ENCODE data around the gene DHX40.

The DHX40 gene

GRCh38 chr17:59641799-59642484, 76.5 kb downstream of the DHX40 start:
- TF ChIP-seq SUZ12 (IDR thresholded peaks at IDR 0.05; ENCODE audit: extremely low read depth, insufficient read depth, insufficient read length) (no peak), ZNF274 (IDR thresholded peaks at IDR 0.05; ENCODE audit: low read depth, low read length) (no peak)
- H3K9ac ChIP-seq (ENCODE audit: insufficient read length, low read depth): no peak overlapping the region
- no peak for DNase-seq (ENCODE audit: low read depth, low spot score)
- H3K4me3 ChIP-seq (ENCODE audit: insufficient read length, low read depth): no peak overlapping the region
- H3K4me1 ChIP-seq (ENCODE audit: insufficient read depth, insufficient read length): no peaks in the 10 kb centered on the region
- H3K9me3 ChIP-seq (ENCODE audit: insufficient read depth, low read length): no peaks in the 10 kb centered on the region
- peaks cover 46% of the 10 kb centered on the region for H3K36me3 ChIP-seq (ENCODE audit: insufficient read depth, insufficient read length, low read length)
- no peaks in the 10 kb centered on the region for H3K27me3 ChIP-seq (ENCODE audit: insufficient read depth, insufficient read length)

GRCh38 chr17:59642565-59642964, 77.2 kb downstream of the DHX40 start:
- no peak overlapping the region for H3K9ac ChIP-seq (ENCODE audit: insufficient read length, low read depth)
- no peak for DNase-seq (ENCODE audit: low read depth, low spot score)
- H3K9me3 ChIP-seq (ENCODE audit: insufficient read depth, low read length): no peaks in the 10 kb centered on the region
- peaks cover 52% of the 10 kb centered on the region for H3K36me3 ChIP-seq (ENCODE audit: insufficient read depth, insufficient read length, low read length)
- no peaks in the 10 kb centered on the region for H3K27me3 ChIP-seq (ENCODE audit: insufficient read depth, insufficient read length)
- H3K4me3 ChIP-seq (ENCODE audit: insufficient read length, low read depth): no peak overlapping the region
- TF ChIP-seq YY1 (IDR thresholded peaks at IDR 0.05; ENCODE audit: insufficient read depth, insufficient read length) (no peak), SUZ12 (IDR thresholded peaks at IDR 0.05; ENCODE audit: extremely low read depth, insufficient read depth, insufficient read length) (no peak), ZNF274 (IDR thresholded peaks at IDR 0.05; ENCODE audit: low read depth, low read length) (no peak)
- no peaks in the 10 kb centered on the region for H3K4me1 ChIP-seq (ENCODE audit: insufficient read depth, insufficient read length)

GRCh38 chr17:59643159-59644140, 78.0 kb downstream of the DHX40 start:
- DNase-seq (ENCODE audit: low read depth, low spot score): no peak
- H3K36me3 ChIP-seq (ENCODE audit: insufficient read depth, insufficient read length, low read length): peaks cover 60% of the 10 kb centered on the region
- H3K9me3 ChIP-seq (ENCODE audit: insufficient read depth, low read length): no peaks in the 10 kb centered on the region

GRCh38 chr17:59647288-59647687, 81.9 kb downstream of the DHX40 start:
- DNase-seq (ENCODE audit: low read depth, low spot score): no peak
- H3K9me3 ChIP-seq (ENCODE audit: insufficient read depth, low read length): peaks cover 9% of the 10 kb centered on the region
- H3K27me3 ChIP-seq (ENCODE audit: insufficient read depth, insufficient read length): no peaks in the 10 kb centered on the region
- TF ChIP-seq SUZ12 (IDR thresholded peaks at IDR 0.05; ENCODE audit: extremely low read depth, insufficient read depth, insufficient read length) (no peak), YY1 (IDR thresholded peaks at IDR 0.05; ENCODE audit: insufficient read depth, insufficient read length) (no peak), ZNF274 (IDR thresholded peaks at IDR 0.05; ENCODE audit: low read depth, low read length) (no peak)
- peaks cover 88% of the 10 kb centered on the region for H3K36me3 ChIP-seq (ENCODE audit: insufficient read depth, insufficient read length, low read length)
- no peak overlapping the region for H3K9ac ChIP-seq (ENCODE audit: insufficient read length, low read depth)
- H3K4me3 ChIP-seq (ENCODE audit: insufficient read length, low read depth): no peak overlapping the region
- H3K4me1 ChIP-seq (ENCODE audit: insufficient read depth, insufficient read length): no peaks in the 10 kb centered on the region

More at GRCh38 chr17:59643159-59644140, 78.0 kb downstream of the DHX40 start:
- Histone ChIP-seq H3K27me3 (ENCODE audit: insufficient read depth, insufficient read length) (no peaks in the 10 kb centered on the region), H3K4me1 (ENCODE audit: insufficient read depth, insufficient read length) (no peaks in the 10 kb centered on the region), H3K9ac (ENCODE audit: insufficient read length, low read depth) (no peak overlapping the region), H3K4me3 (ENCODE audit: insufficient read length, low read depth) (no peak overlapping the region)
- TF ChIP-seq SUZ12 (IDR thresholded peaks at IDR 0.05; ENCODE audit: extremely low read depth, insufficient read depth, insufficient read length) (no peak), ZNF274 (IDR thresholded peaks at IDR 0.05; ENCODE audit: low read depth, low read length) (no peak), YY1 (IDR thresholded peaks at IDR 0.05; ENCODE audit: insufficient read depth, insufficient read length) (no peak)

GRCh38 chr17:59649886-59650285, 84.5 kb downstream of the DHX40 start:
- TF ChIP-seq ZNF274 (IDR thresholded peaks at IDR 0.05; ENCODE audit: low read depth, low read length): no peak
- TF ChIP-seq SUZ12 (IDR thresholded peaks at IDR 0.05; ENCODE audit: extremely low read depth, insufficient read depth, insufficient read length): no peak
- no peak for TF ChIP-seq YY1 (IDR thresholded peaks at IDR 0.05; ENCODE audit: insufficient read depth, insufficient read length)
- H3K9ac ChIP-seq (ENCODE audit: insufficient read length, low read depth): no peak overlapping the region
- H3K9me3 ChIP-seq (ENCODE audit: insufficient read depth, low read length): peaks cover 12% of the 10 kb centered on the region
- H3K4me1 ChIP-seq (ENCODE audit: insufficient read depth, insufficient read length): no peaks in the 10 kb centered on the region
- no peaks in the 10 kb centered on the region for H3K27me3 ChIP-seq (ENCODE audit: insufficient read depth, insufficient read length)
- no peak overlapping the region for H3K4me3 ChIP-seq (ENCODE audit: insufficient read length, low read depth)
- no peak for DNase-seq (ENCODE audit: low read depth, low spot score)
- peaks cover 92% of the 10 kb centered on the region for H3K36me3 ChIP-seq (ENCODE audit: insufficient read depth, insufficient read length, low read length)

GRCh38 chr17:59650642-59651041, 85.2 kb downstream of the DHX40 start:
- Histone ChIP-seq H3K36me3 (ENCODE audit: insufficient read depth, insufficient read length, low read length) (peaks cover 92% of the 10 kb centered on the region), H3K4me3 (ENCODE audit: insufficient read length, low read depth) (no peak overlapping the region), H3K27me3 (ENCODE audit: insufficient read depth, insufficient read length) (no peaks in the 10 kb centered on the region), H3K9ac (ENCODE audit: insufficient read length, low read depth) (no peak overlapping the region), H3K4me1 (ENCODE audit: insufficient read depth, insufficient read length) (no peaks in the 10 kb centered on the region), H3K9me3 (ENCODE audit: insufficient read depth, low read length) (peaks cover 12% of the 10 kb centered on the region)
- DNase-seq (ENCODE audit: low read depth, low spot score): no peak
- TF ChIP-seq SUZ12 (IDR thresholded peaks at IDR 0.05; ENCODE audit: extremely low read depth, insufficient read depth, insufficient read length): no peak
- no peak for TF ChIP-seq YY1 (IDR thresholded peaks at IDR 0.05; ENCODE audit: insufficient read depth, insufficient read length)
- TF ChIP-seq ZNF274 (IDR thresholded peaks at IDR 0.05; ENCODE audit: low read depth, low read length): no peak

GRCh38 chr17:59651346-59651745, 85.9 kb downstream of the DHX40 start:
- Histone ChIP-seq H3K9me3 (ENCODE audit: insufficient read depth, low read length) (peaks cover 12% of the 10 kb centered on the region), H3K27me3 (ENCODE audit: insufficient read depth, insufficient read length) (no peaks in the 10 kb centered on the region), H3K36me3 (ENCODE audit: insufficient read depth, insufficient read length, low read length) (peaks cover 92% of the 10 kb centered on the region), H3K4me1 (ENCODE audit: insufficient read depth, insufficient read length) (no peaks in the 10 kb centered on the region), H3K9ac (ENCODE audit: insufficient read length, low read depth) (no peak overlapping the region), H3K4me3 (ENCODE audit: insufficient read length, low read depth) (no peak overlapping the region)
- TF ChIP-seq YY1 (IDR thresholded peaks at IDR 0.05; ENCODE audit: insufficient read depth, insufficient read length): no peak
- no peak for TF ChIP-seq ZNF274 (IDR thresholded peaks at IDR 0.05; ENCODE audit: low read depth, low read length)
- TF ChIP-seq SUZ12 (IDR thresholded peaks at IDR 0.05; ENCODE audit: extremely low read depth, insufficient read depth, insufficient read length): no peak
- DNase-seq (ENCODE audit: low read depth, low spot score): no peak
